DND-41 (cell line): ENCODE measurements around the gene EIF5.

Experiments
- EZH2 ChIP-seq: IDR thresholded peaks from 3 replicates; pipeline ENCODE4 v1.6.1; 2012; ENCODE audit warnings: borderline replicate concordance, low read depth, mild to moderate bottlenecking, moderate library complexity, low read length, inconsistent platforms; ENCODE audit not compliant: severe bottlenecking
- TF ChIP-seq, protein P1 (sequence below): IDR thresholded peaks from 2 replicates; pipeline ENCODE4 v1.5.1; 2012; ENCODE audit warnings: borderline replicate concordance, low read length, moderate library complexity, mild to moderate bottlenecking; ENCODE audit not compliant: poor library complexity, severe bottlenecking; ENCODE audit errors: extremely low read depth

DNA sequence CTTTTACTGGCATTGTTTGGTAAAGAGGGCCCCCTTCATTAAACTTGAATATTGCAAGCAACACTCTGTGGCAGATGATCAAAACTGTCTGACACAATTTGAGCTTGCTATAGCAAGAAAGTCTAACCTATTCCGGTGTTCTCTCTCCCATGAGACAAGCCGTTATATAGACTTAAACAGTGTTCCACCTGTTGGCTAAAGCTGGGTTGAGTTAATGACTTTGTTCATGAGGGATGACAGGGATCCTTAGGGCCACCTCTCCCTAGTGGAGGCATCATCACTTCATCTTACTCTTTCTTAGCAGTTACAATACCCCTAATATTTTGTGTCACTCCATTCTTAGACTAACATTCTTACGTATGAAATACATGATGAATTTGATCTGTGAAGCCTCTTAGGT is 3.8 kb downstream of the EIF5 start:
- no peak for TF ChIP-seq EZH2
- TF ChIP-seq, protein P1, sequence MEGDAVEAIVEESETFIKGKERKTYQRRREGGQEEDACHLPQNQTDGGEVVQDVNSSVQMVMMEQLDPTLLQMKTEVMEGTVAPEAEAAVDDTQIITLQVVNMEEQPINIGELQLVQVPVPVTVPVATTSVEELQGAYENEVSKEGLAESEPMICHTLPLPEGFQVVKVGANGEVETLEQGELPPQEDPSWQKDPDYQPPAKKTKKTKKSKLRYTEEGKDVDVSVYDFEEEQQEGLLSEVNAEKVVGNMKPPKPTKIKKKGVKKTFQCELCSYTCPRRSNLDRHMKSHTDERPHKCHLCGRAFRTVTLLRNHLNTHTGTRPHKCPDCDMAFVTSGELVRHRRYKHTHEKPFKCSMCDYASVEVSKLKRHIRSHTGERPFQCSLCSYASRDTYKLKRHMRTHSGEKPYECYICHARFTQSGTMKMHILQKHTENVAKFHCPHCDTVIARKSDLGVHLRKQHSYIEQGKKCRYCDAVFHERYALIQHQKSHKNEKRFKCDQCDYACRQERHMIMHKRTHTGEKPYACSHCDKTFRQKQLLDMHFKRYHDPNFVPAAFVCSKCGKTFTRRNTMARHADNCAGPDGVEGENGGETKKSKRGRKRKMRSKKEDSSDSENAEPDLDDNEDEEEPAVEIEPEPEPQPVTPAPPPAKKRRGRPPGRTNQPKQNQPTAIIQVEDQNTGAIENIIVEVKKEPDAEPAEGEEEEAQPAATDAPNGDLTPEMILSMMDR, result no peak
